GM12873 (cell line): ENCODE measurements around the gene PPIC.

Experiments used
- TF ChIP-seq, protein P1 (sequence below): IDR thresholded peaks from 2 replicates; pipeline ENCODE4 v1.5.1; 2012; ENCODE audit warnings: low read depth, mild to moderate bottlenecking, moderate library complexity, low read length, control low read depth; ENCODE audit not compliant: insufficient read depth; ENCODE audit errors: missing control alignments

PPIC gene

DNA sequence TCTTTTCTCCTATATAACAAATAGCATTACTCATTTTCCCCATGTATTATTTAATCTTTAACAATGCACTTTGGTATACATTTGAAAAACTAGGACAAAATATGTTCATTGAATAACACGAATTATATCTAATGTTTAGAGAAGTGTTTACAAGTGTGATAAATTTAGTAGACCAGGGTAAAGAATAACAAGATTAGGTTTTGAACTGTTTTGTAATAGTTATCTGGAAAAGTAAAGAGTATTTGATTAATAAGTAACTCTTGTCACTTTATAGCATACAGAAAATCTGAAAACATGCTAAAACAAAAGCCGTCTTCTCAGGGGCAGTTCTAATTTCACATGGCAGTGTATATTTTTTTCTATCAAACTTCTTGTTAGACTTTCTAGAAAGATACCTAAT lies 58.5 kb downstream of the PPIC start:
- TF ChIP-seq, protein P1, sequence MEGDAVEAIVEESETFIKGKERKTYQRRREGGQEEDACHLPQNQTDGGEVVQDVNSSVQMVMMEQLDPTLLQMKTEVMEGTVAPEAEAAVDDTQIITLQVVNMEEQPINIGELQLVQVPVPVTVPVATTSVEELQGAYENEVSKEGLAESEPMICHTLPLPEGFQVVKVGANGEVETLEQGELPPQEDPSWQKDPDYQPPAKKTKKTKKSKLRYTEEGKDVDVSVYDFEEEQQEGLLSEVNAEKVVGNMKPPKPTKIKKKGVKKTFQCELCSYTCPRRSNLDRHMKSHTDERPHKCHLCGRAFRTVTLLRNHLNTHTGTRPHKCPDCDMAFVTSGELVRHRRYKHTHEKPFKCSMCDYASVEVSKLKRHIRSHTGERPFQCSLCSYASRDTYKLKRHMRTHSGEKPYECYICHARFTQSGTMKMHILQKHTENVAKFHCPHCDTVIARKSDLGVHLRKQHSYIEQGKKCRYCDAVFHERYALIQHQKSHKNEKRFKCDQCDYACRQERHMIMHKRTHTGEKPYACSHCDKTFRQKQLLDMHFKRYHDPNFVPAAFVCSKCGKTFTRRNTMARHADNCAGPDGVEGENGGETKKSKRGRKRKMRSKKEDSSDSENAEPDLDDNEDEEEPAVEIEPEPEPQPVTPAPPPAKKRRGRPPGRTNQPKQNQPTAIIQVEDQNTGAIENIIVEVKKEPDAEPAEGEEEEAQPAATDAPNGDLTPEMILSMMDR = no peak

DNA sequence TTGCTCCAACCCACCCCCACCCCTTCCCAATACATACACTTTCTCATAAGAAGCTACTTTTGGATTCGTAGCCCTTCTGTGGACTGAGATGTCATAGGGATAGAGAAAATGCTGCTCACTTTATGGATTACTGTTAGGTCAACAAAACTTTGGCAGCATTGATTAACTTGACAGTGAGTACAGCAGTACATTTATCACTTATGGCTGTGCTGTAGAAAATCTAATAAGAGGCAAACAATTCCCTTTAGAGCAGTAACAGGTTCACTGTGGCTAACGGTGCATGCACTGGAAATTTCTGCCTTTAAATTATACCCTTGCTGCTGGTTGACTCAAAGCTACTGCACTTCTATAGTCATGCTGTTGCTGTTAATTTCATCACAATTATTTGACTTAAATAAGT lies 59.2 kb downstream of the PPIC start:
- TF ChIP-seq, protein P1 = no peak
